Ascending aorta (tissue), 2 donors: ENCODE data around the gene IL18BP. TPM values are rescaled to one million over a fixed set of nuclear protein-coding genes. Genes with fewer than 3 reads are reported as not detected.

Source experiments
- DNase-seq, 2 donors: peaks; one replicate each; pipeline ENCODE4 v3.0.0-alpha.2; 2019; ENCODE audit warnings: low spot score in 2 of 2
- H3K27ac ChIP-seq, 2 donors: fragments of 200-600 bp; sonication (generic); one replicate each; pipeline ENCODE4 v1.5.1; 2016 to 2017; ENCODE audit warnings: mild to moderate bottlenecking in 1 of 2
- H3K27me3 ChIP-seq: fragments of 200-600 bp; sonication (generic); one replicate; pipeline ENCODE4 v1.5.1; 2017
- H3K36me3 ChIP-seq, 2 donors: fragments of 200-600 bp; sonication (generic); one replicate each; pipeline ENCODE4 v1.5.1; 2016
- H3K4me1 ChIP-seq, 2 donors: fragments of 200-600 bp; sonication (generic); one replicate each; pipeline ENCODE4 v1.5.1; 2016 to 2017; ENCODE audit warnings: mild to moderate bottlenecking in 1 of 2
- H3K4me3 ChIP-seq, 2 donors: fragments of 200-600 bp; sonication (generic); one replicate each; pipeline ENCODE4 v1.5.1; 2016 to 2017; ENCODE audit warnings: mild to moderate bottlenecking in 1 of 2
- H3K9me3 ChIP-seq, 2 donors: fragments of 200-600 bp; sonication (generic); one replicate each; pipeline ENCODE4 v1.5.1; 2016
- CTCF ChIP-seq, 3 experiments: fragments of 200-600 bp in 2 of 3; fragments of 450-650 bp in 1 of 3; sonication (generic) in 2 of 3; IDR thresholded peaks; one replicate each; pipeline ENCODE4 v1.5.1; 2016 to 2019; ENCODE audit warnings: antibody characterized with exemption in 3 of 3, mild to moderate bottlenecking in 1 of 3, moderate library complexity in 1 of 3
- intact Hi-C: fragments of 100-400 bp; cut with DNase I; formaldehyde crosslinking; loops from one replicate; pipeline ENCODE4 v1.15.1; 2023
- total RNA-seq: library from RNA; depleted of rRNA; stranded (reverse); fragments of >200 nt; gene quantifications from one replicate; pipeline ENCODE4 v1.1.0, GENCODE V29; 2016

The IL18BP gene
- total RNA-seq, 1 donor from 2014 or later: 5.0 TPM

- Histone ChIP-seq H3K27me3 (no peaks in the 10 kb centered on the region), H3K9me3 (no peaks in the 10 kb centered on the region), H3K4me1 (peaks cover 8 to 58% of the 10 kb centered on the region in 2 donors), H3K27ac (peak overlapping the region; percentile 97), H3K36me3 (peaks cover 18 to 28% of the 10 kb centered on the region in 2 donors), H3K4me3 (peak overlapping the region; percentile 59 to 68)
- DNase-seq: no peak
- intact Hi-C loops: loop anchor here (5.0 kb wide), 1 partner anchor 185 kb away; the partner anchor contains the start of gene INPPL1
- no peak for TF ChIP-seq CTCF (IDR thresholded peaks at IDR 0.05)
These were observed 39.0 kb downstream of the IL18BP start for GRCh38 chr11:72037554-72038311.

- Histone ChIP-seq H3K4me1 (peaks cover 8 to 60% of the 10 kb centered on the region in 2 donors), H3K4me3 (peak overlapping the region; percentile 59 to 68), H3K27me3 (no peaks in the 10 kb centered on the region), H3K27ac (peak overlapping the region; percentile 97), H3K36me3 (peaks cover 18 to 23% of the 10 kb centered on the region in 2 donors), H3K9me3 (no peaks in the 10 kb centered on the region)
- no peak for TF ChIP-seq CTCF (IDR thresholded peaks at IDR 0.05)
- intact Hi-C loops: loop anchor here (5.0 kb wide), 1 partner anchor 184 kb away; the partner anchor contains the start of gene INPPL1
- DNase-seq: peak in 1 of 2 donors; percentile 81
These were observed 39.8 kb downstream of the IL18BP start for GRCh38 chr11:72038491-72038890.

- H3K27ac ChIP-seq: peak overlapping the region; percentile 97
- H3K36me3 ChIP-seq: peaks cover 13 to 15% of the 10 kb centered on the region in 2 donors
- peaks cover 8 to 55% of the 10 kb centered on the region in 2 donors for H3K4me1 ChIP-seq
- H3K9me3 ChIP-seq: no peaks in the 10 kb centered on the region
- H3K27me3 ChIP-seq: no peaks in the 10 kb centered on the region
- intact Hi-C loops: loop anchor here (5.0 kb wide), 1 partner anchor 183 kb away; the partner anchor contains the start of gene INPPL1
- peak overlapping the region; percentile 59 to 68 for H3K4me3 ChIP-seq
- TF ChIP-seq CTCF (IDR thresholded peaks at IDR 0.05): no peak
- DNase-seq: no peak
These were observed 40.5 kb downstream of the IL18BP start for GRCh38 chr11:72039031-72039855.

GRCh38 chr11:72039856-72040401 lies 41.2 kb downstream of the IL18BP start:
- intact Hi-C loops: loop anchor here (1.0 to 5.0 kb wide), 4 partner anchors 40 to 182 kb away; partner anchors contain the start of genes ANAPC15, INPPL1, LAMTOR1 and LRRC51
- TF ChIP-seq CTCF (IDR thresholded peaks at IDR 0.05): no peak
- H3K36me3 ChIP-seq: peaks cover 6 to 8% of the 10 kb centered on the region in 2 donors
- H3K27me3 ChIP-seq: no peaks in the 10 kb centered on the region
- peak in 1 of 2 donors; percentile 61 for DNase-seq
- H3K9me3 ChIP-seq: no peaks in the 10 kb centered on the region
- peak overlapping the region; percentile 97 for H3K27ac ChIP-seq
- H3K4me1 ChIP-seq: peaks cover 8 to 52% of the 10 kb centered on the region in 2 donors
- H3K4me3 ChIP-seq: peak overlapping the region; percentile 59 to 68
